Retinal pigment epithelial cell (primary cell): ENCODE measurements around the gene NPM1.

Experiments
- DNase-seq: peaks from one replicate; pipeline ENCODE4 v3.0.0-alpha.2; 2010; ENCODE audit warnings: low read depth
- H3K4me3 ChIP-seq: 2 replicates; pipeline ENCODE4 v1.5.1; 2011; ENCODE audit warnings: mild to moderate bottlenecking, low read length, control low read depth, moderate library complexity
- CTCF ChIP-seq: conservative IDR thresholded peaks from 2 replicates; pipeline ENCODE4 v1.5.1; 2011; ENCODE audit warnings: low read depth, low read length, control low read depth, inconsistent platforms

Gene NPM1

GRCh38 chr5:171426680-171427079 lies 39.0 kb downstream of the NPM1 start:
- no peak overlapping the region for H3K4me3 ChIP-seq
- no peak for DNase-seq
- TF ChIP-seq CTCF, result no peak

GRCh38 chr5:171427318-171428167 lies 39.9 kb downstream of the NPM1 start:
- peak; percentile 62 for DNase-seq
- no peak for TF ChIP-seq CTCF
- no peak overlapping the region for H3K4me3 ChIP-seq

- no peak for DNase-seq
- H3K4me3 ChIP-seq, result no peak overlapping the region
- TF ChIP-seq CTCF, result no peak
These were observed 40.6 kb downstream of the NPM1 start for GRCh38 chr5:171428168-171428696.

- DNase-seq, result no peak
- H3K4me3 ChIP-seq, result no peak overlapping the region
- TF ChIP-seq CTCF, result no peak
These were observed 41.3 kb downstream of the NPM1 start for GRCh38 chr5:171428809-171429542.

- no peak for DNase-seq
- no peak for TF ChIP-seq CTCF
- no peak overlapping the region for H3K4me3 ChIP-seq
These were observed 41.9 kb downstream of the NPM1 start for GRCh38 chr5:171429543-171429910.

- no peak for DNase-seq
- no peak for TF ChIP-seq CTCF
- H3K4me3 ChIP-seq, result no peak overlapping the region
These were observed 43.7 kb downstream of the NPM1 start for GRCh38 chr5:171431251-171431777.
